HG03460 (cell line): Measurements from ENCODE around the gene HBQ1.
"Not testable (repeated sequence)": the region's sequence is repeated elsewhere in the genome, so short reads cannot be mapped to it uniquely, and the experiment has no call there.

Experiments
- ATAC-seq: cut with Tn5 transposase; IDR thresholded peaks from one replicate; pipeline ENCODE4 v1.9.1; 2021; ENCODE audit not compliant: unreplicated experiment

The HBQ1 gene

GRCh38 chr16:160242-160641 is 20.0 kb upstream of the HBQ1 start:
- not testable (repeated sequence) for ATAC-seq

DNA sequence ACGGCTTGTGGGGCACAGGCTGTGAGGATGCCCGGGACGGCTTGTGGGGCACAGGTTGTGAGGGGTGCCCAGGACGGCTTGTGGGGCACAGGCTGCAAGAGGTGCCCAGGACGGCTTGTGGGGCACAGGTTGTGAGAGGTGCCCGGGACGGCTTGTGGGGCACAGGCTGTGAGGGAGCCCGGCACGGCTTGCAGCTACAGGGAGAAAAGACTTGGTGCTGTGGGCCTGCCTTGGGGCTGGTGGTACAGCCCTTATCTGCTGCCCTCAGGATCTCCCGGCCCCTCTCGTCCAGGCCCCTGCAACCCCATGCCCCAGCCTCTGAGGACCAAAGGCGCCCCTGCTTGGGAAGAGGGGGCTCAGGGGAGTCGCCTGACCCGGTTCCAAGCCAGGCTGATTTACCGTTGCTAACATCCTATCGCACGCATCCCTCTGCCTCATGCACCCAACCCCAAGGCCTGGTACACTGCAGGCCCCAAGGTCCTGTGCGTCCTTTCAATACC is 19.5 kb upstream of the HBQ1 start:
- ATAC-seq = no peak

- no peak for ATAC-seq
These were observed 17.8 kb upstream of the HBQ1 start for GRCh38 chr16:162271-162991.

GRCh38 chr16:163139-163538 is 17.1 kb upstream of the HBQ1 start:
- ATAC-seq = not testable (repeated sequence)

- not testable (repeated sequence) for ATAC-seq
These were observed 16.6 kb upstream of the HBQ1 start for GRCh38 chr16:163696-164095.

DNA sequence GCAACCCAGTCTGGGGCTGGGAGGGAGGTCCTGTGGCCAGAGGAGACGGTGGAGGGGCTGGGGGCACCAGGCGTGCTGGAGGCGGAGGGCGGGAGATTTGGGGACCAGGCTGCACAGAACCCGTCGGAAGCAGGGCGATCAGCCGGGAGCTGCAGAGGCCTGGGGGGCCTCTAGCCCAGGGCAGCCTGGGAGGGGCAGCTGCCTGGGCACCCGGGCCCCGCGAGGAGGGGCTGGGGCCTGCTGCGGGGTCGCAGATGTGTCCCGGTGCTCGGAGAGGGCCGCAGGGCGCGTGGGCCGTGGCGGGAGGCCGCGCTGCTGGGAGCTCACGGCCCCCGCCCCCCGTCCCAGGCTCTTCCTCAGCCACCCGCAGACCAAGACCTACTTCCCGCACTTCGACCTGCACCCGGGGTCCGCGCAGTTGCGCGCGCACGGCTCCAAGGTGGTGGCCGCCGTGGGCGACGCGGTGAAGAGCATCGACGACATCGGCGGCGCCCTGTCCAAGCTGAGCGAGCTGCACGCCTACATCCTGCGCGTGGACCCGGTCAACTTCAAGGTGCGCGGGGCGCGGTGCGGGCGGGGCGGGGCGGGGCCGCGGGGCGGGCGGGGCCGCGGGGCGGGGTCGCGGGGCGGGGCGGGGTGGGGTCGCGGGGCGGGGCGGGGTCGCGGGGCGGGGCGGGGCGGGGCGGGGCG is 16.0 kb upstream of the HBQ1 start:
- ATAC-seq = not testable (repeated sequence)

DNA sequence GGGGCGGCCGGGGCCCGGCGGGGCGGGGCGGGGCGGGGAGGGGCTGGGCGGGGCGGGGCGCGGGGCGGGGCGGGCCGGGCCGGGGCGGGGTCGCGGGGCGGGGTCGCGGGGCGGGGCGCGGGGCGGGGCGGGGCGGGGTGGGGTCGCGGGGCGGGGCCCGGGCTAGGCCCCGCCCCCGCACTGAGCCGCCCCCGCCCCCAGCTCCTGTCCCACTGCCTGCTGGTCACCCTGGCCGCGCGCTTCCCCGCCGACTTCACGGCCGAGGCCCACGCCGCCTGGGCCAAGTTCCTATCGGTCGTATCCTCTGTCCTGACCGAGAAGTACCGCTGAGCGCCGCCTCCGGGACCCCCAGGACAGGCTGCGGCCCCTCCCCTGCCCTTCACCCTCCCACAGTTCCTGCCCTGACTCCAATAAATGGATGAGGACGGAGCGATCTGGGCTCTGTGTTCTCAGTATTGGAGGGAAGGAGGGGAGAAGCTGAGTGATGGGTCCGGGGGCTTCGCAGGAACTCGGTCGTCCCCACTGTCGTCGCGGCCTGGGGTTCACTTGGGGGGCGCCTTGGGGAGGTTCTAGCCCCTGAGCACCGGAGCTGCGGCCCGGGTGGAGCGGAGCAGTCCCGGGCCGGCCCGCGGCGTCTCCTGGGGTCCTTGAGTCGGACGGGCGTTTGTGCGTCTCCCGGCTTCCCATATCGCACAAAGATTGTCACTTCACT is 15.3 kb upstream of the HBQ1 start:
- no peak for ATAC-seq

DNA sequence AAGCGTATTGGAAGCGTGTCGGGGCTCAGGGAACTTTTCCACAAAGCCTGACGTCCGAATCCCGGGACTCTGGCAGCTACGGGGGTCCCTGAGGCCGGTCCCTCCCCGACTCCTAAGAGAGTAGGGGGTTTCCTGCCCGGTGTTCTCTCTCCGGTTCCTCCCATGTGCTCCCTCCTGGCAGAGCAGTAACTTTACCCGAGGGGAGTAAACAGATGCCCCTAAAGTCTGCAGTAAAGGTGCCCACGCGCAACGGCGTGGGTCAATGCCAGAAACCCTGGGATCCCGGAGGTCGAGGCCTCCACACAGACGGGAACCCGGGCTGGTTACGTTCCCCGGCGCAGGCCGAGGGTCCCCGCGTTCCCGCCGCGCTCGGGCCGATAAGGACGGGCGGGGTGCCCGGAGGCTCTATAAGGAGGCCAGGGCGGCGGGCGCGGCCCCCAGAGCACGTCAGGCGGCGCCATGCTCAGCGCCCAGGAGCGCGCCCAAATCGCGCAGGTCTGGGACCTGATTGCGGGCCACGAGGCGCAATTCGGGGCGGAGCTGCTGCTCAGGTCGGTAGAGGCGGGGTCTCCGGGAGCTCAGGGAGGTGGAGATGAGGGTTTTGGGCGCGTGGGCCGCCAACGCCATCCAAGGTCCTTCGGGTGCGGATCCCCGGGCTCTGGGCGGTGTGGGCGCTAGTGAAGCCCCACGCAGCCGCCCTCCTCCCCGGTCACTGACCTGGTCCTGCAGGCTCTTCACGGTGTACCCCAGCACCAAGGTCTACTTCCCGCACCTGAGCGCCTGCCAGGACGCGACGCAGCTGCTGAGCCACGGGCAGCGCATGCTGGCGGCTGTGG is 14.5 kb upstream of the HBQ1 start, which contains the start of gene HBM:
Gene HBM (plus strand): TSS at position 440 of the 836 bp plus-strand sequence. CDS start 20 bp downstream, at position 460.
- no peak for ATAC-seq

DNA sequence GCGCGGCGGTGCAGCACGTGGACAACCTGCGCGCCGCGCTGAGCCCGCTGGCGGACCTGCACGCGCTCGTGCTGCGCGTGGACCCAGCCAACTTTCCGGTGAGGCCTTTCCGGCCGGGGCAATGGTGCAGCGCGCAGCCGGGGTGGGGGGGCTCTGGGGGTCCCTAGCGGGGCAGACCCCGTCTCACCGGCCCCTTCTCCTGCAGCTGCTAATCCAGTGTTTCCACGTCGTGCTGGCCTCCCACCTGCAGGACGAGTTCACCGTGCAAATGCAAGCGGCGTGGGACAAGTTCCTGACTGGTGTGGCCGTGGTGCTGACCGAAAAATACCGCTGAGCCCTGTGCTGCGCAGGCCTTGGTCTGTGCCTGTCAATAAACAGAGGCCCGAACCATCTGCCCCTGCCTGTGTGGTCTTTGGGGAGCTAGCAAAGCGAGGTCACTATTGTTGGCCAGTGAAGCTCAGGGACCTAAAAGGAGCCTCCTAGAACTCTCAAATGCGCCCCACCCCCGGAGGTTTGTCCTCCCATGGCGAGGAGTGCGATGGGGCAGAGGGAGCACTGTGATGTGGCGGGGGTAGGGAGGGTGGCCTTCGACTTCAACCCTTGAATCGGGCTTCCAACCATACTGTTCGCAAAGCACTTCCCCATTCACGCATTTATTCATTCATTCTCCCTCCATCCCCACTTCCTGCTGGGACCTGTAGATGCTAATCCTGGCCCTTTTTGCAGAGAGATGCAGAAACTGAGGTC is 13.7 kb upstream of the HBQ1 start:
- ATAC-seq = no peak

GRCh38 chr16:167122-167690 is 13.1 kb upstream of the HBQ1 start:
- ATAC-seq = no peak

DNA sequence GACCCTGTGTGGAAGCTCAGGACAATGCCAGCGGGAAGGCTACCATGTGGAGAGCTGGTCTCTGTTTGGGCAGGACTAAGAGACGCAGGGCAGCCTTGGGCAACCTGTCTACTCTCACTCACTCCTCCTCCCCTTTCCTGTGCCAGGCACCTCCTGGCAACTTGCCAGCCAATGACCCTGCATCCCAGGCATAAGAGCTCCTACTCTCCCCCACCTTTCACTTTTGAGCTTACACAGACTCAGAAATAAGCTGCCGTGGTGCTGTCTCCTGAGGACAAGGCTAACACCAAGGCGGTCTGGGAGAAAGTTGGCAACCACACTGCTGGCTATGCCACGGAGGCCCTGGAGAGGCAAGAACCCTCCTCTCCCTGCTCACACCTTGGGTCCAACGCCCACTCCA is 11.8 kb upstream of the HBQ1 start:
- ATAC-seq = no peak

DNA sequence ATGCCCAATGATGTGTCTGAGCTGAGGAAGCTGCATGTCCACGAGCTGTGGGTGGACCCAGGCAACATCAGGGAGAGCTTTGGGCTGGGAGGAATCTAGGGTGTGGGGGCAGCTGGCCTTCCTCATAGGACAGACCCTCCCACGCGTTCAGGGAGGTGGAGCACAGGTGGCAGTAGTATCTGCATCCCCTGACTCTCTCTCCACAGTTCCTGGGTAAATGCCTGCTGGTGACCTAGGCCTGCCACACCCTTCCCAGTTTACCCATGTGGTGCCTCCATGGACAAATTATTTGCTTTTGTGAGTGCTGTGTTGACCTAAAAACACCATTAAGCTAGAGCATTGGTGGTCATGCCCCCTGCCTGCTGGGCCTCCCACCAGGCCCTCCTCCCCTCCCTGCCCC is 11.2 kb upstream of the HBQ1 start:
- no peak for ATAC-seq

GRCh38 chr16:170088-170507 is 10.2 kb upstream of the HBQ1 start:
- ATAC-seq = not testable (repeated sequence)

DNA sequence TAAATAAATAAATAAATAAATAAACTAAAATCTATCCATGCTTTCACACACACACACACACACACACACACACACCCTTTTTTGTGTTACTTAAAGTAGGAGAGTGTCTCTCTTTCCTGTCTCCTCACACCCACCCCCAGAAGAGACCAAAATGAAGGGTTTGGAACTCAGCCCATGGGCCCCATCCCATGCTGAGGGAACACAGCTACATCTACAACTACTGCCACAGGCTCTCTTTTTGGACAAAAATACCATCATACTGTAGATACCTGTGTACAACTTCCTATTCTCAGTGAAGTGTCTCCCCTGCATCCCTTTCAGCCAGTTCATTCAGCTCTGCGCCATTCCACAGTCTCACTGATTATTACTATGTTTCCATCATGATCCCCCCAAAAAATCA is 9.5 kb upstream of the HBQ1 start:
- ATAC-seq = no peak

GRCh38 chr16:172374-172941 is 7.8 kb upstream of the HBQ1 start, which contains the start of gene HBA2:
TSS of gene HBA2 (plus strand) at chr16:172876. CDS start at chr16:172913, 37 bp downstream.
- ATAC-seq = not testable (repeated sequence)

- not testable (repeated sequence) for ATAC-seq
These were observed 6.9 kb upstream of the HBQ1 start for GRCh38 chr16:173211-173854.

- not testable (repeated sequence) for ATAC-seq
These were observed 6.1 kb upstream of the HBQ1 start for GRCh38 chr16:173928-174769.
